Frontal cortex (tissue), 4 donors: Measurements from ENCODE around the gene JARID2. TPM values are rescaled to one million over a fixed set of nuclear protein-coding genes. Genes with fewer than 3 reads are reported as not detected.
"Not testable (repeated sequence)": the region's sequence is repeated elsewhere in the genome, so short reads cannot be mapped to it uniquely, and the experiment has no call there.

Source experiments
- DNase-seq, 2 donors: peaks; one replicate each; pipeline ENCODE4 v3.0.0; 2012; ENCODE audit warnings: low spot score in 2 of 2
- FAIRE-seq: peaks from 2 replicates; lab custom pipeline; 2012; peaks lifted over from hg19 to GRCh38; lab: Jason Lieb, UNC
- total RNA-seq: library from RNA; depleted of rRNA; stranded (reverse); fragments of >200 nt; gene quantifications from one replicate; pipeline ENCODE4 v1.2.3, GENCODE V29; 2014
- donor health status: control.
- donor health status: control.
- donor health status: control.

Gene JARID2
- total RNA-seq, 1 donor from 2014 or later: 16.3 TPM

GRCh38 chr6:15538106-15538505, 292.2 kb downstream of the JARID2 start:
- DNase-seq (no peak), FAIRE-seq (no peak)

GRCh38 chr6:15538766-15539495, 293.1 kb downstream of the JARID2 start:
- DNase-seq (no peak), FAIRE-seq (no peak)

GRCh38 chr6:15539722-15540270, 293.9 kb downstream of the JARID2 start:
- FAIRE-seq (no peak), DNase-seq (no peak)

GRCh38 chr6:15543332-15543917, 297.6 kb downstream of the JARID2 start:
- FAIRE-seq, DNase-seq: not testable (repeated sequence)

GRCh38 chr6:15544321-15544900, 298.5 kb downstream of the JARID2 start:
- no peak for FAIRE-seq

GRCh38 chr6:15546591-15546990, 300.7 kb downstream of the JARID2 start:
- no peak for DNase-seq
- FAIRE-seq: no peak

More at GRCh38 chr6:15544321-15544900, 298.5 kb downstream of the JARID2 start:
- no peak for DNase-seq

GRCh38 chr6:15547400-15547799, 301.5 kb downstream of the JARID2 start:
- FAIRE-seq (no peak), DNase-seq (no peak)

- FAIRE-seq: no peak
- no peak for DNase-seq
Measured at GRCh38 chr6:15549371-15549770, 303.5 kb downstream of the JARID2 start.

GRCh38 chr6:15550546-15551123, 304.8 kb downstream of the JARID2 start:
- FAIRE-seq: no peak
- DNase-seq: no peak

- FAIRE-seq (no peak), DNase-seq (no peak)
Measured at GRCh38 chr6:15551262-15551661, 305.4 kb downstream of the JARID2 start.

- DNase-seq (no peak), FAIRE-seq (no peak)
Measured at GRCh38 chr6:15551798-15552197, 305.9 kb downstream of the JARID2 start.

GRCh38 chr6:15553031-15553430, 307.2 kb downstream of the JARID2 start:
- FAIRE-seq: no peak
- no peak for DNase-seq

GRCh38 chr6:15553736-15554294, 307.9 kb downstream of the JARID2 start:
- no peak for FAIRE-seq
- DNase-seq: no peak

- DNase-seq (no peak), FAIRE-seq (no peak)
Measured at GRCh38 chr6:15554728-15555100, 308.8 kb downstream of the JARID2 start.

- FAIRE-seq: no peak
- DNase-seq: no peak
Measured at GRCh38 chr6:15555101-15556038, 309.5 kb downstream of the JARID2 start.

GRCh38 chr6:15556711-15557110, 310.8 kb downstream of the JARID2 start:
- FAIRE-seq: no peak
- DNase-seq: no peak

GRCh38 chr6:15557174-15557573, 311.3 kb downstream of the JARID2 start:
- FAIRE-seq (no peak), DNase-seq (no peak)

GRCh38 chr6:15560713-15561112, 314.8 kb downstream of the JARID2 start:
- no peak for FAIRE-seq
- no peak for DNase-seq

- no peak for FAIRE-seq
- DNase-seq: no peak
Measured at GRCh38 chr6:15561447-15562199, 315.8 kb downstream of the JARID2 start.
